ENCODE measurements around the gene BOC. TPM values are rescaled to one million over a fixed set of nuclear protein-coding genes. Genes with fewer than 3 reads are reported as not detected.

The BOC gene
- total RNA-seq, 1 experiment from 2014 or later, result 13.4 TPM

GRCh38 chr3:113255854-113256615 lies 44.7 kb downstream of the BOC start:
- DNase-seq, result peak; percentile 88 to 93
- Histone ChIP-seq H3K27ac (peak overlapping the region; percentile 99), H3K36me3 (no peaks in the 10 kb centered on the region), H3K4me1 (peaks cover 49% of the 10 kb centered on the region), H3K4me3 (no peak overlapping the region; the same call in 1 of the 2 replicates), H3K27me3 (no peaks in the 10 kb centered on the region), H3K9me3 (replicated peaks) (no peaks in the 10 kb centered on the region)

GRCh38 chr3:113258361-113258760 lies 47.0 kb downstream of the BOC start:
- Histone ChIP-seq H3K27ac (no peak overlapping the region), H3K4me3 (no peak overlapping the region), H3K9me3 (replicated peaks) (no peaks in the 10 kb centered on the region), H3K27me3 (no peaks in the 10 kb centered on the region), H3K36me3 (no peaks in the 10 kb centered on the region), H3K4me1 (peaks cover 54% of the 10 kb centered on the region)
- no peak for DNase-seq

GRCh38 chr3:113259196-113259595 lies 47.8 kb downstream of the BOC start:
- DNase-seq, result no peak
- no peaks in the 10 kb centered on the region for H3K9me3 ChIP-seq (replicated peaks)
- H3K27me3 ChIP-seq, result no peaks in the 10 kb centered on the region
- H3K4me3 ChIP-seq, result no peak overlapping the region
- no peaks in the 10 kb centered on the region for H3K36me3 ChIP-seq
- no peak overlapping the region for H3K27ac ChIP-seq
- H3K4me1 ChIP-seq, result peaks cover 54% of the 10 kb centered on the region

GRCh38 chr3:113261063-113261625 lies 49.8 kb downstream of the BOC start:
- Histone ChIP-seq H3K27me3 (no peaks in the 10 kb centered on the region), H3K4me3 (no peak overlapping the region), H3K36me3 (no peaks in the 10 kb centered on the region), H3K27ac (no peak overlapping the region), H3K9me3 (replicated peaks) (no peaks in the 10 kb centered on the region), H3K4me1 (peaks cover 52% of the 10 kb centered on the region)
- DNase-seq, result no peak

- Histone ChIP-seq H3K27me3 (no peaks in the 10 kb centered on the region), H3K4me1 (peaks cover 52% of the 10 kb centered on the region), H3K36me3 (no peaks in the 10 kb centered on the region), H3K9me3 (replicated peaks) (no peaks in the 10 kb centered on the region), H3K4me3 (no peak overlapping the region), H3K27ac (no peak overlapping the region)
- no peak for DNase-seq
These were observed 50.4 kb downstream of the BOC start for GRCh38 chr3:113261626-113262303.

GRCh38 chr3:113262304-113262665 lies 50.9 kb downstream of the BOC start:
- Histone ChIP-seq H3K4me1 (peaks cover 50% of the 10 kb centered on the region), H3K9me3 (replicated peaks) (no peaks in the 10 kb centered on the region), H3K27ac (peak overlapping the region; percentile 26; the same call in 1 of the 2 replicates), H3K36me3 (no peaks in the 10 kb centered on the region), H3K27me3 (no peaks in the 10 kb centered on the region), H3K4me3 (no peak overlapping the region)
- peak in 1 of 2 experiments; percentile 42 for DNase-seq

- Histone ChIP-seq H3K4me1 (peaks cover 51% of the 10 kb centered on the region), H3K27ac (peak overlapping the region; percentile 26; the same call in 1 of the 2 replicates), H3K27me3 (no peaks in the 10 kb centered on the region), H3K9me3 (replicated peaks) (no peaks in the 10 kb centered on the region), H3K4me3 (no peak overlapping the region), H3K36me3 (no peaks in the 10 kb centered on the region)
- DNase-seq, result no peak
These were observed 51.7 kb downstream of the BOC start for GRCh38 chr3:113263020-113263419.

GRCh38 chr3:113263778-113264177 lies 52.4 kb downstream of the BOC start:
- Histone ChIP-seq H3K4me1 (peaks cover 55% of the 10 kb centered on the region), H3K27ac (peak overlapping the region; percentile 89), H3K36me3 (no peaks in the 10 kb centered on the region), H3K9me3 (replicated peaks) (no peaks in the 10 kb centered on the region), H3K4me3 (no peak overlapping the region), H3K27me3 (no peaks in the 10 kb centered on the region)
- DNase-seq, result no peak

GRCh38 chr3:113264283-113265131 lies 53.1 kb downstream of the BOC start:
- peak overlapping the region; percentile 14 for H3K4me3 ChIP-seq
- H3K9me3 ChIP-seq (replicated peaks), result no peaks in the 10 kb centered on the region
- peaks cover 60% of the 10 kb centered on the region for H3K4me1 ChIP-seq
- peak overlapping the region; percentile 89 for H3K27ac ChIP-seq
- H3K36me3 ChIP-seq, result no peaks in the 10 kb centered on the region
- H3K27me3 ChIP-seq, result no peaks in the 10 kb centered on the region
- peak; percentile 88 to 96 for DNase-seq

- H3K4me1 ChIP-seq, result peaks cover 60% of the 10 kb centered on the region
- no peak for DNase-seq
- no peak overlapping the region; the same call in 1 of the 2 replicates for H3K4me3 ChIP-seq
- H3K9me3 ChIP-seq (replicated peaks), result no peaks in the 10 kb centered on the region
- no peaks in the 10 kb centered on the region for H3K27me3 ChIP-seq
- no peaks in the 10 kb centered on the region for H3K36me3 ChIP-seq
- H3K27ac ChIP-seq, result peak overlapping the region; percentile 89
These were observed 53.9 kb downstream of the BOC start for GRCh38 chr3:113265231-113265630.

GRCh38 chr3:113266738-113267137 lies 55.4 kb downstream of the BOC start:
- DNase-seq, result peak in 1 of 2 experiments; percentile 51
- no peaks in the 10 kb centered on the region for H3K9me3 ChIP-seq (replicated peaks)
- no peaks in the 10 kb centered on the region for H3K36me3 ChIP-seq
- peaks cover 60% of the 10 kb centered on the region for H3K4me1 ChIP-seq
- H3K4me3 ChIP-seq, result no peak overlapping the region
- no peaks in the 10 kb centered on the region for H3K27me3 ChIP-seq
- no peak overlapping the region for H3K27ac ChIP-seq

GRCh38 chr3:113268311-113268710 lies 57.0 kb downstream of the BOC start:
- Histone ChIP-seq H3K9me3 (replicated peaks) (no peaks in the 10 kb centered on the region), H3K36me3 (no peaks in the 10 kb centered on the region), H3K4me1 (peaks cover 51% of the 10 kb centered on the region), H3K27me3 (no peaks in the 10 kb centered on the region), H3K4me3 (no peak overlapping the region), H3K27ac (peak overlapping the region; percentile 57)
- peak; percentile 77 to 87 for DNase-seq

- Histone ChIP-seq H3K4me1 (peaks cover 45% of the 10 kb centered on the region), H3K9me3 (replicated peaks) (no peaks in the 10 kb centered on the region), H3K36me3 (no peaks in the 10 kb centered on the region), H3K27me3 (no peaks in the 10 kb centered on the region), H3K4me3 (no peak overlapping the region), H3K27ac (peak overlapping the region; percentile 57; the same call in 1 of the 2 replicates)
- DNase-seq, result no peak
These were observed 57.6 kb downstream of the BOC start for GRCh38 chr3:113268942-113269341.

GRCh38 chr3:113269661-113270060 lies 58.3 kb downstream of the BOC start:
- Histone ChIP-seq H3K36me3 (no peaks in the 10 kb centered on the region), H3K4me1 (peaks cover 41% of the 10 kb centered on the region), H3K27ac (no peak overlapping the region), H3K27me3 (no peaks in the 10 kb centered on the region), H3K9me3 (replicated peaks) (no peaks in the 10 kb centered on the region), H3K4me3 (no peak overlapping the region)
- no peak for DNase-seq

Measured in SJCRH30 (cell line).